B cell (primary cell): ENCODE data around the gene IPMK. TPM values are rescaled to one million over a fixed set of nuclear protein-coding genes. Genes with fewer than 3 reads are reported as not detected.
A peak's percentile ranks its signal among the peaks of the same experiment; 100 is the strongest.
"Not testable (repeated sequence)": the region's sequence is repeated elsewhere in the genome, so short reads cannot be mapped to it uniquely, and the experiment has no call there.

ENCODE experiments used
- ATAC-seq: fragments of 200-7000 bp; cut with Tn5 transposase; one replicate; pipeline ENCODE4 v1.10.0; 2021; ENCODE audit warnings: low read depth, mild to moderate bottlenecking, moderate number of reproducible peaks, moderate library complexity
- CTCF ChIA-PET: fragments of 350-600 bp; sonication (Branson Sonifier 250); formaldehyde crosslinking; loops from one replicate; lab custom pipeline; 2021; ENCODE audit warnings: antibody characterized with exemption, inconsistent platforms; lab: Charles Lee
- POLR2A ChIA-PET: fragments of 350-600 bp; sonication (Branson Sonifier 250); formaldehyde crosslinking; loops from one replicate; lab custom pipeline; 2021; ENCODE audit warnings: antibody characterized with exemption; lab: Charles Lee
- DNase-seq: peaks from one replicate; pipeline ENCODE4 v3.0.0; 2013
- H2AFZ ChIP-seq: 2 replicates; pipeline ENCODE4 v1.6.1; 2012; ENCODE audit warnings: mild to moderate bottlenecking, low read depth, low read length; ENCODE audit not compliant: insufficient read depth, poor library complexity, severe bottlenecking
- H3K27ac ChIP-seq, 2 donors: 1 replicate in 1 of 2; 2 replicates in 1 of 2; pipeline ENCODE4 v1.5.1; 2012 to 2013; ENCODE audit warnings: low read length in 2 of 2, mild to moderate bottlenecking in 2 of 2, moderate library complexity in 1 of 2
- H3K27me3 ChIP-seq, 4 experiments: fragments of 200-600 bp in 1 of 4; sonication (generic) in 1 of 4; replicated peaks in 1 of 4; 1 replicate in 2 of 4; 2 replicates in 2 of 4; pipeline versions ENCODE4 v1.6.1 to v1.7.0; 2013 to 2016; ENCODE audit warnings: low read length in 3 of 4, mild to moderate bottlenecking in 2 of 4, mixed read lengths in 1 of 4, moderate library complexity in 1 of 4; ENCODE audit not compliant: insufficient read depth in 4 of 4, control insufficient read depth in 3 of 4; ENCODE audit errors: control extremely low read depth in 1 of 4
- H3K36me3 ChIP-seq, 2 experiments: replicated peaks in 1 of 2; 1 replicate in 1 of 2; 2 replicates in 1 of 2; pipeline versions ENCODE4 v1.6.1 to v1.7.1; 2013; ENCODE audit warnings: low read length in 1 of 2; ENCODE audit not compliant: insufficient read depth in 2 of 2, control insufficient read depth in 1 of 2; ENCODE audit errors: control extremely low read depth in 1 of 2, extremely low read depth in 1 of 2
- H3K4me1 ChIP-seq, 2 donors: fragments of 200-600 bp in 1 of 2; sonication (generic) in 1 of 2; 1 replicate in 1 of 2; 2 replicates in 1 of 2; pipeline versions ENCODE4 v1.5.1 to v1.6.1; 2013 to 2017; ENCODE audit warnings: low read length in 2 of 2; ENCODE audit not compliant: control insufficient read depth in 2 of 2, insufficient read depth in 2 of 2
- H3K4me2 ChIP-seq: replicated peaks from 2 replicates; pipeline ENCODE3; 2012; ENCODE audit warnings: mild to moderate bottlenecking, low read depth, low read length; ENCODE audit not compliant: poor library complexity, severe bottlenecking
- H3K4me3 ChIP-seq, 5 experiments: fragments of 200-600 bp in 1 of 5; sonication (generic) in 1 of 5; 1 replicate in 3 of 5; 2 replicates in 2 of 5; pipeline versions ENCODE4 v1.5.1 to v1.7.0; 2011 to 2016; ENCODE audit warnings: low read length in 4 of 5, mild to moderate bottlenecking in 4 of 5, low read depth in 2 of 5, control low read depth in 1 of 5, moderate library complexity in 1 of 5; ENCODE audit not compliant: insufficient read depth in 1 of 5; ENCODE audit errors: control extremely low read depth in 1 of 5, extremely low read depth in 1 of 5
- H3K79me2 ChIP-seq: fragments of 200-600 bp; sonication (generic); one replicate; pipeline ENCODE4 v1.6.0; 2016; ENCODE audit warnings: low read length; ENCODE audit not compliant: control insufficient read depth, insufficient read depth
- H3K9ac ChIP-seq: fragments of 200-600 bp; sonication (generic); 2 replicates; pipeline ENCODE4 v1.6.1; 2017; ENCODE audit warnings: mild to moderate bottlenecking, low read length, moderate library complexity
- H3K9me3 ChIP-seq, 3 donors: one replicate each; pipeline versions ENCODE4 v1.6.1 to v1.7.1; 2013; ENCODE audit warnings: low read length in 2 of 3; ENCODE audit not compliant: control insufficient read depth in 2 of 3, insufficient read depth in 1 of 3; ENCODE audit errors: control extremely low read depth in 1 of 3
- H4K20me1 ChIP-seq: 2 replicates; pipeline ENCODE4 v1.6.0; 2012; ENCODE audit warnings: mild to moderate bottlenecking, low read length; ENCODE audit not compliant: insufficient read depth, control insufficient read depth, poor library complexity, severe bottlenecking
- H3K27ac Mint-ChIP-seq: one replicate; pipeline ENCODE4 v1.8.0; 2021; ENCODE audit warnings: mixed read lengths
- H3K27me3 Mint-ChIP-seq: one replicate; pipeline ENCODE4 v1.8.0; 2021; ENCODE audit warnings: mixed read lengths
- H3K4me1 Mint-ChIP-seq: one replicate; pipeline ENCODE4 v1.8.0; 2021; ENCODE audit warnings: mixed read lengths
- H3K4me3 Mint-ChIP-seq: one replicate; pipeline ENCODE4 v1.8.0; 2021; ENCODE audit warnings: mixed read lengths
- H3K9me3 Mint-ChIP-seq: one replicate; pipeline ENCODE4 v1.8.0; 2022; ENCODE audit warnings: mixed read lengths; ENCODE audit not compliant: insufficient read depth
- CTCF ChIP-seq: fragments of 200-600 bp; IDR thresholded peaks from one replicate; pipeline ENCODE4 v1.8.0; 2022; ENCODE audit warnings: antibody characterized with exemption, mild to moderate bottlenecking
- EZH2 ChIP-seq: IDR thresholded peaks from 2 replicates; pipeline ENCODE4 v1.6.1; 2012; ENCODE audit warnings: borderline replicate concordance, low read depth, mild to moderate bottlenecking, moderate library complexity, low read length; ENCODE audit not compliant: insufficient read depth, poor library complexity, severe bottlenecking
- WGBS: methylation state at CpG from one replicate; pipeline ENCODE4 v1.1.5; 2013; ENCODE audit warnings: missing lambda C conversion rate; ENCODE audit not compliant: insufficient coverage; 5-methylcytosine and 5-hydroxymethylcytosine counted together
- intact Hi-C: fragments of 100-400 bp; cut with micrococcal nuclease; formaldehyde crosslinking; loops from one replicate; pipeline ENCODE4 v1.10.0; 2022
- polyA plus RNA-seq: library from polyadenylated mRNA; depleted of rRNA; stranded (reverse); fragments of >200 nt; gene quantifications from 2 replicates; pipeline ENCODE4 v1.2.3, GENCODE V29; 2012
- total RNA-seq, 2 donors: library from RNA; stranded (reverse); fragments of 120-200 nt in 1 of 2; gene quantifications; 1 replicate in 1 of 2; 2 replicates in 1 of 2; pipeline versions ENCODE4 v1.2.3 to v1.2.4, GENCODE V29; 2013 to 2022

IPMK gene
- total and polyA plus RNA-seq, 2 donors (not counting 1 experiment from before 2014, with no cell fraction given): 1.9 to 8.6 TPM

- H3K27me3 ChIP-seq: no peaks in the 10 kb centered on the region
- no peak overlapping the region for H3K4me2 ChIP-seq
- no peak overlapping the region for H3K4me3 ChIP-seq
- Mint-ChIP-seq H3K4me3 (no peak overlapping the region), H3K27me3 (no peaks in the 10 kb centered on the region), H3K9me3 (peaks cover 2% of the 10 kb centered on the region), H3K27ac (peak overlapping the region; percentile 44), H3K4me1 (peaks cover 57% of the 10 kb centered on the region)
- no peak for DNase-seq
- POLR2A ChIA-PET: no interaction called here
- TF ChIP-seq EZH2 (no peak), CTCF (no peak)
- ATAC-seq: no peak
- H3K4me1 ChIP-seq: peaks cover 9 to 17% of the 10 kb centered on the region in 2 donors
- peaks cover 20% of the 10 kb centered on the region for H4K20me1 ChIP-seq
- H3K27ac ChIP-seq: no peak overlapping the region
- no CpG with 5 or more reads among the region's 3 CpGs for WGBS
- intact Hi-C loops: no loop called here
- CTCF ChIA-PET: no interaction called here
- no peak overlapping the region for H3K9ac ChIP-seq
- peaks cover 40% of the 10 kb centered on the region for H3K79me2 ChIP-seq
- peaks cover 0 to 4% (median 1%) of the 10 kb centered on the region in 3 donors for H3K9me3 ChIP-seq
- peaks cover 3 to 21% of the 10 kb centered on the region in 2 experiments for H3K36me3 ChIP-seq
- H2AFZ ChIP-seq: no peak overlapping the region
Measured at GRCh38 chr10:58237014-58237834, 30.5 kb downstream of the IPMK start.

- H3K27me3 ChIP-seq, H3K4me3 Mint-ChIP-seq, H3K4me2 ChIP-seq: not testable (repeated sequence)
Measured at GRCh38 chr10:58229856-58230255, 37.8 kb downstream of the IPMK start.

More at GRCh38 chr10:58229856-58230255, 37.8 kb downstream of the IPMK start:
- H2AFZ ChIP-seq, H3K9me3 Mint-ChIP-seq, CTCF ChIA-PET, DNase-seq, H3K79me2 ChIP-seq, H3K9ac ChIP-seq, H3K27ac Mint-ChIP-seq, H3K4me3 ChIP-seq, H4K20me1 ChIP-seq, H3K9me3 ChIP-seq, H3K4me1 ChIP-seq, POLR2A ChIA-PET, H3K27ac ChIP-seq, ATAC-seq, H3K27me3 Mint-ChIP-seq: not testable (repeated sequence)
- intact Hi-C loops: loop anchor here (5.0 kb wide), 1 partner anchor 37 kb away; the partner anchor contains the start of genes CISD1 and IPMK
- 100% methylated on average over 5 of the region's 7 CpGs for WGBS
- H3K36me3 ChIP-seq: peaks cover 6 to 14% of the 10 kb centered on the region in 2 experiments
- H3K4me1 Mint-ChIP-seq: peaks cover 18% of the 10 kb centered on the region
